Fibroblast of skin of abdomen (primary cell): ENCODE results near the gene DNM3.

Source experiments
- DNase-seq: peaks from one replicate; pipeline ENCODE4 v3.0.0-alpha.2; 2013

The DNM3 gene

DNA sequence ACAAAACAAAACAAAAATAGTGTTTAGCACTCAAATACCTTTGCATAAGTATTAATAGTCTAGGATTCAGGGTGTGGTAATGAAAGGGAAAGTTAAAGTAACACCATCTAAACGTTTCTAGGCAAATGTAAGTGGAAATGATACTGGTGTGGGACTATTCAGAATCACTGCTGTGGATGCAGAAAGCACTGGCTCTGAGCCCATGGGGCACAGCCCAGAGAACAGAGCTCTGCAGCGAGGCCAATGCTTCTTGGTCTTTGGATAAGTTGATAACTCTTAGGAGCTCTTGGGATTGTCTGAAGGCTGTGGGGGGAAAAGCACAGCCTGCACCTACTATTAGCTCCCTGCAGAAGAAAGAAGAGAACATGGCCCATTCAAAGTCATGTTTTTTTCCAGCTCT is 21.4 kb upstream of the DNM3 start:
- DNase-seq: no peak

DNA sequence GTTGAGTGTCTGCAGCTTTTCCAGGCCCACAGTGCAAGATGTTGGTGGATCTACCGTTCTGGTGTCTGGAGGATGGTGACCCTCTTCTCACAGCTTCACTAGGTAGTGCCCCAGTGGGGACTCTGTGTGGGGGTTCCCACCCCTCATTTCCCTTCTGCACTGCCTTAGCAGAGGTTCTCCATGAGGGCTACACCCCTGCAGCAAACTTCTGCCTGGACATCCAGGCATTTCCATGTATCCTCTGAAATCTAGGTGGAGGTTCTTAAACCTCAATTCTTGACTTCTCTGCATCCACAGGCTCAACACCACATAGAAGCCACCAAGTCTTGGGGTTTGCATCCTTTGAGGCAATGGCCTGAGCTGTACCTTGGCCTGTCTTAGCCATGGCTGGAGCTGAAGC is 14.3 kb upstream of the DNM3 start:
- no peak for DNase-seq

DNA sequence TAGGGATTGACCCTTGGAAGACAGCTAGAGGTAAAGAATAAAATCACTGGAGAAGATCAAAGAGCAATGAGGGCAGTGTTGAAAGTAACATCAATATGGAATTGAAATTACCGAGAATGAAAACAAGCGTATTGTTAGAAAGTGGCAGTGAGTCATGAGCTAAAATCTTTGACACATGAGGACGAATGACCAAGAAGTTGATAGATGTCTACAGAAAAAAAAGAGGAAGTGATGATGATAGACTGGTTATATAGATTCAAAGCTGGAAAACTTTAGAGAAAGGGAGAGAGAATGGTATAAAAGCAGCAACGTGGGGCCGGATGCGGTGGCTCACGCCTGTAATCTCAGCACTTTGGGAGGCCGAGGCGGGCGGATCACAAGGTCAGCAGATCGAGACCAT is 12.5 kb upstream of the DNM3 start:
- DNase-seq: no peak

DNA sequence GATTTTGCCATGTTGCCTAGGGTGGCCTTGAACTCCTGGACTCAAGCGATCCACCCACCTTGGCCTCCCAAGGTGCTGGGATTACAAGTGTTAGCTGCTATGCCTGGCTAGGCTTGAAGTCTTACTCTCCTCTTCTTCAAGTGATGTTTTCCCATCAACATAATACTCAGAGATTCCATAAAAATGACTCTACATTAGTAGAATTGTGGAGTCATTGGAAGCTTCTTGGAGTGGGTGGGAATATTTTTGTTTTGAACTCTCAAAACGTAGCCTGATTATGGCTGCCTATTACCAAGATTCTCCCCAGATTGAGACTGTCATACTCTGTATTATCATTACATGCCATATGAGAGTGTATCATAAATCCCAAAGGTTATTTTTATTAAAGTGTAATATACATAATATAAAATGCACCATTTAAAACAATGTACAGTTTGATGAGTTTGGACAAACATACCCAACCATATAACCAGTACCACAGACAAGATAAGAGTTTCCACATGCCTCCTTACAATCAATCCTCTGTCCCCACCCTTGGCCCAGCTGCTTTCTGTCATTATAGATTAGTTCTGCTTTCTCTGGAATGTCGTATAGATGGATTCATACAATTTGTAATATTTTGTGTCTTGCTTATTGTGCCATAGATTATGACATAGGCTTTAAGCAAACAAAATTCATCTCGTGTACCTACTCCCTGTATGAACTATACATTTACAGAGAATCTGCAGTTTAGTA is 8.0 kb upstream of the DNM3 start:
- peak; percentile 23 for DNase-seq

DNA sequence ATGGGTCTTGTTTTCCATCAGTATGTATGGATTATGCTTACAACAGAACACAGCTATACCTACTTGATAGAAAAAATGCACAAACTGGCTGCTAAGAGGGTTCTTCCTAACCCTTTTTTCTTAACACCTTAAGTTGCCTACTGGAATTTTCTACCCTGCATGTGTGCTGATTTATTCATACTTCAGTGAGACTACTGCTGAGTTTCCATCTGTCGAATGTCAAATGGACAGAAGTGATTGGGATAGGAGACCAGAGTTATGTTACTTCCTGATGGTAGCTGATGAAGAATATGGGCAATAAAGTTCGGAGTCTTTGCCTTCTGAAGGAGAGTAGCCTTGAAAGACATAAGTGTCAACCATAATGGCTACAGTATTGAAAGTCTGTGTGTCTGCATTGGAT is 6.5 kb upstream of the DNM3 start:
- DNase-seq: no peak

DNA sequence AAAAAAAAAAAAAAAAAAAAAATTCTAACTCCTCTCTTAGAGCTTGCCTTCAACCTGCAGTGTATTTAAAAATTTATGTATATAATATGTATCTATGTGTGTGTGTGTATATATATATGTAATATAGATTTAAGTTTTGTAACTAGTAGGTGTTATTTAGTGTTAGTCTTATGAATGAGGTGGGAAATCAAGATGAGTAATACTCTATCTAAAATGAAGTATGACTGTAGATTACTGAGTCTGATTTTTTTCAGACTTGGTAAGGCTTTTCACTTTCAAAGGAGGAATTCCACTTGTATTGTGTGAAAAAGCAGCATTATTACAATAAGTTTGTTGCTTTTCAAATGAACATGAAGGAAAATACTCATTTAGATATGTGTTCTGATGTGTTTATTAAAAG is 5.4 kb upstream of the DNM3 start:
- DNase-seq: no peak

DNA sequence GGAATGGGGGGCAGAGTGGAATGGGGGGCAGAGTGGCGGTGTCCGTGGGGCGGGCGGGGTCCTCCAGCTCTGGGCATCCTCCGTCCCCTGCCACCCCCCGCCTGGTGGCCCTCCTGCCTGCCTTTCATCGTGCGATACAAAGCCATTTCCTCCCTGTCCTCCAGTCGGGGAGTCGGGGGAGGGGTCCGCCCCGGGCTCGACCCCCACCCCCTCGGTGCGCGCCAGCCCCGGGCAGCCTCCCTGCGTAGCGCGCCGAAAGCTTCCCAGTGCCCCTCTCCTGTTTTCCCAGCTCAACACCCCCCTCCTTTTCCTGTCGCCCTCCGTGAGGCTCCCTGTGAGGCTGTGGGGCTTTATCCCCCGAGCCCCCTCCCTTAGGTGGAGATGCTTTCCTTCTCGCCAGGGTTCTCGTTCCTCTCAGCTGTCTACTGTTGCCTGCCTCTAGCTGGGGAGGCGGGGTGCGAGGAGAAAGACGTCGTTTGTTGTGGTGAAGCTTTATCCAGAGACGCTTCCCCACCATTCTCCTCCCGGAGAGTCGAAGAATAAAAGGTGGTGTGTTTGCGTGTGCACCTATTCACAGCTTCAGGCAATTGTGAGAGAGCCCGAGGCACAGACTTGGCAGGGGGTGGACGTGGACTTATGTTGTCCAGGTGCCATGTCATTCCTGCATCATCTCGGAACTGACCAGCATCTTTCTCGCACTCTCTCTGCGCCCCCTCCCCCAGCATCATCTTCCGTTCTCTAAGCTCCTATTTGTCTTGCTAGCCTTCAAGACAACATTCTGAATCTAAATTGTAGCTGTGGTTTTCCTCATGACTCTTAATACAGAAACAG is 848 bp downstream of the DNM3 start:
- peak; percentile 2 for DNase-seq

DNA sequence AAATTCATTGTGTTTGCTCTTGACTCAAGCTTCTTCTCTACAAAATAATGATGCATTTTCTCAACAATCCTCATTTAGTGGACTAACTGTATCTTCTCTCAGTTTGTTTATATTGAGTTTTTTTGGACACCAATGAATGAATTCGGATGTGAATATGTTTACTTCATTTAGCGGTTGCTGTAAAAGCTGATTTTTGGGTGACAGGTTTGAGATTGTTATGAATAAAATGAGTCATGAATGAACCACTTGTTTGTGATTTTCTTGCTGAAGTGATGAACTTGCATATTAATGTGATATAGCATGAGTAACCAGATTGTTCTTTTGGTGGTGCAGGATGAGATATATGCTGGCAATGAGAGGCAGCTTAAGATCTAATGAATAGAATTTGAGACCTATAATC is 3.1 kb downstream of the DNM3 start:
- DNase-seq: no peak

DNA sequence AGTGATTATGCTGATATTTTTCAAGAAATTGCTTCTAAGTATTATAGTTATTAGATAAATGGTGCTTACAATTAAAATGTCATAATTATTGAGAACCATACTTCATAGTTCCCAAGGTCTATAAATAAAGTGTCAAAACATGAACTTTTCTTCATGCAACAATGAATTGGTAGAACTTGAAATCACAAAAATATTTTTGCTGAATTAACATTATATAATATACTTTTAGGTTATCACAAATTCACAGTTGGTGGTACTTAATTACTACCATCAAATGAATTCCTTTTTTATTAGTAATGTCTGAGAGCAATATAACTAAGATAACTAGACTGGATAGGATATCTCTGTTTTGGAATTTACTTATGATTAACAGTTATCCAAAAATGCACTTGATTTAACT is 4.7 kb downstream of the DNM3 start:
- DNase-seq: no peak

DNA sequence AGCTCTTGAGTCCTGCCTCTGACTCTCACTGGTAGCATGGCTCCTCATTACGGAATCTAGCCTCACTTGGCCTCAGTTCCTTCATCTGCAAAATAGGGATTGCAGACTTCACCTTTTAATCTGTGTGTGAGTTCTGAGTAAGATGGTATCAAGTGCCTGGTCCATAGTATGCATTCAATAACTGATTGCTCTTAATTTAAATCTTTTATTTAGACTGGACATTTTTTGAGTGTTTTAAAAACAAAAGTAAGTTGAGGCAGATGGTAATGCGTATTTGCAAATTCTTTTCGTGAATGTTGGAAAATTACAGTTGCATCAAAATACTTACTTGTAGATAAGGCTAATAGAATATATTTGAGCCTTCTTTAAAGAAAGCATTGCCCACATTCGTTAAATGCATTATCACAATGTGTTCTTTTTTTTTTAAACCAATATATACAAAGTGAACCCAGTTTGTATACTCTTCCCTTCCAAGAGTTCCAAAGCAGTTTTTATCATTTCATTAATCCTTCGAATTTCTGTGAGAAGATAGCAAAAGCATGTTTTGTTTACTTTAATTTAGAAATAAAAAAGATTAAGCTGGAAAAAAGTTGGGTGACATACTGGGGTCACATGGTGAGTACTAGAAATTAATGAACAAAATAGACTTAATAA is 8.1 kb downstream of the DNM3 start:
- no peak for DNase-seq

DNA sequence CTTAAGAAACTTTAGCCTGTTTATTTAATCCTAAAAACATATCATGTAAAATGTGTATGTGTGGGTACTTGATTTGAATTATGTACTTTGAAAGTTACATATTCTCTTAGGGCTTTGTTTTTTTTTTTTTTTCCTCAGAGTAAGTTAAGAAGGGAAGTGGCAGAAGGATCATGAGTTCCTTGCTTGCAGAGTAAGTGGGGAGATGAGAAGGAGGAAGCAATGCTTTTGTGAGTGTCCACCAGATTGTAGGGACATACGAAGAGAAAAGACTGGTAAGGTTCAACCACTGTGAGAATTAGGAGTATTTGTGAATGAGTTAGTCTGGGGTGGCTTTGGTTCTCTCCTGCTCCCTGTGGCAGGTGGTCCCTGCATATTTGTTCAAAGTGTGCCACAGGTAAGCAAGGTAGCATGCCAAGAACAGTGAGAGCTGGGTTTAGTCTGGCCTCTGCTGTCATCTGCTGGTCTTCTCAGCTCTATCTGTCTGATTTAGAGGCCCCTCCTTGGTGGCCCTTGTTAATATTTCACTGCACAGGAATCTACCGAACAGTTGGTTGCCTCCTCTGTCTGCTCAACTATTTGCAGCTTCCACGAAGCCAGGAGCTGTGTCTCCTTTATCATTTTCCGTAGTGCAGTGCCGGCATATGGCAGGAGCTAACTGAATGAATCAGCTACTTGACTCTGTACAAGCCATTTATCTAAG is 9.5 kb downstream of the DNM3 start:
- DNase-seq: no peak

DNA sequence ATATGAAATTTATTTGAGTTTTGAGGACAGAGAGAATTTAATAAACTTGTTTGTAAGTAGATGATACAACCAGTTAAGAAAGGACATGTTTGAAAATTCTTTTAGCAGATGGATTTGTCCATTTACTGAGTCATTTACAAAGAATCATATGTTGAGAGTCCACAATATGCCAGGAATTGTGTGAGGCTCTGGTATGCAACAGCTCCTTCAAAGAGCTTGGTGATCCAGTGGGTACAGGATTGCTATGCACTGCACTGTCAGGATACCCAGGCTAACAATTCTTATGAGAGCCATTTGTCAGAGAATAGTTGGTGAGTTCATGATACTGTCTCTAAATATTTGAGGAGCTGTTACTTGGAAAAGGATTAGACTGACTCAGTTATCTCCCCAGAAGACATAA is 11.0 kb downstream of the DNM3 start:
- peak; percentile 73 for DNase-seq

DNA sequence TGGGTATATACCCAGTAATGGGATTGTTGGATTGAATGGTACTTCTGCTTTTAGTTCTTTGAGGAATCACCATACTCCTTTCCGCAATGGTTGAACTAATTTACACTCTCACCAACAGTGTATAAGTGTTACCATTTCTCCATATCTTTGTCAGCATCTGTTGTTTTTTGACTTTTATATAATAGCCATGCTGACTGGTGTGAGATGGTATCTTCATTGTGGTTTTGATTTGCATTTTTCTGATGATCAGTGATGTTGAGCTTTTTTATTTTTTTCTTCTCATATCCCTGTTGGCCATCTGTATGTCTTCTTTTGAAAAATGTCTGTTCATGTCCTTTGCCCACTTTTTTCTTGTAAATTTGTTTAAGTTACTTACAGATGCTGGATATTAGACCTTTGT is 14.1 kb downstream of the DNM3 start:
- DNase-seq: no peak

DNA sequence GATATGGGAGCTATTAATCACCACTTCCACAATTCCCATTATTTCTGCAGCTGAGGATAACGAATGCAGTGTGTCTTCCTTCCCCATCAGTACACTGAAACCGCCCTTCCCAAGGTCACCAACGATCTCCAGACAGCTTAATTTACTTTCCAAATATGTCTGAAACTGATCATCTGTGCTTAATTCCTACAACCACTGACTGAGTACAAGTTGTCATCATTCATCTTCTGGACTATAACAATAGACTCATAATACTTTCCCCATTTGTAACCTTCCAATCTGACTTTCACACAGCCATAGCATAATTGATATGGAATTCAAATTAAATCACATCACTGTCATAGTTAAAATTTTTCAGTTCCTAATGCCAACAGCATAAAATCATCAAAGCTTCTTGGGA is 17.4 kb downstream of the DNM3 start:
- peak; percentile 57 for DNase-seq

DNA sequence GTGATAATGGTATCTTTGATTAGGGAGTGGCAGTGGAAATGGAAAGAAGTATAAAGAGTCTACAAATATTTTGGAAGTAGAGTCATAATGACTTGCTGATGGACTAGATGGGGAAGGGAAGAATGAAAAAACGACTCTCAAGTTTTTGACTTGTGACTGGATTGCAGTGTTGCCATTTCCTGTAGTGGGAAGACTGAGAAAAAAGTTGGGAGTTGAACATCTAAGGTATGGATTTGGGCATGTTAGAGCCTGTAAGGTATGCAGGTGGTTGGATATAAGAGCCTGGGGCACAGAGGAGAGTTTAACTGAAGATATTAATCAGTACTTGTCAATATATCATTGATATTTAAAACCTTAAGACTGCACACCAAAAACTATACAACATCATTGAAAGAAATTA is 19.4 kb downstream of the DNM3 start:
- no peak for DNase-seq

DNA sequence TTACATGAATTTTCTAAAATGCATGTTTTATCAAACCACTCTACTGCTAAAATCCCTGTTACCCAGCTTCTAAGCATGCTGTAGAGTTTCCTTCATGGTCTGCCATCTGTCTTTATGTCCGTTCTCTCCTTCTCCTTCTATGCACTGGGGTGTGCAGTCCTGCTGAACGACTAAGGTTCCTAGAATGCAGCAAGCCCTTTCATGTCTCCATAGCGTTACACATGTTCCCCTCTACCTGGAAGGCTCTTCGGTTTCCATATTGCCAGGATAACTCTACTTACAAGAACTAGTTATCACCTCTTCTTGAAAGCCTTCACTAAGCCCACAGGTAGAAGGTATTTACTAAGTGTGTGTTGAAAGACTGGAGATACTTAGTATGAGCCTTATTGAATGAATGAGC is 22.2 kb downstream of the DNM3 start:
- DNase-seq: no peak

DNA sequence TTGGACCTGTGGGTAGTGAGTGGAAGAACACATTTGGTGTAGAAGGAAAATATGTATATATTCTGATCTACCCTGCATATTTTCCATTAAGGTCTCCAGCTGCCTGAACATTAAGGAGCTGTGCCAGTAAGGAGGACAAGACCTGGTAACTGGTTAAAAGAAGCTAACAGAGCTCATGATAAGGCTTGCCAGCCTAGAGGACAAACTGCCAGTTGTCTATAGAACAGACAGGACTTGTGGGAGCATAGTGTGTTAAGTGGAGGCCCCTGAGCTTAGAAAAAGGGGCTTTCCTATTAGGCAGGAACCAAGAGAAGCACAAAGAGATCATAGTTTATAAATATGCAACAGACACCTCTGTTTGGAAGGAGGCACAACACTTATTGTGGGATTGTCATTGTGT is 23.0 kb downstream of the DNM3 start:
- no peak for DNase-seq

DNA sequence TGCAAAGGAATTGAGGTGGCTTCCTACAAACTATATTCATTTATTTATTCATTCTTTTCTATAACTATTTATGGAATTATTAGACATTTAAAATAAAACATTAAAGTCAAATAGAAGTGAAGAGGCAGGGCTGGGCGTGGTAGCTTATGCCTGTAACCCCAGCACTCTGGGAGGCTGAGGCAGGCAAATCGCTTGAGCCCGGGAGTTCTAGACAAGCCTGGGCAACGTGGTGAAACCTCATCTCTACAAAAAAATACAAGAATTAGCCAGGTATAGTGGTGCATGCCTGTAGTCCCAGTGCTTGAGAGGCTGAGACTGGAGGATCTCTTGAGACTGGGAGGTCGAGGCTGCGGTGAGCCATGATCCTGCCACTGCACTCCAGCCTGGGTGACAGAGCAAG is 23.8 kb downstream of the DNM3 start:
- no peak for DNase-seq

DNA sequence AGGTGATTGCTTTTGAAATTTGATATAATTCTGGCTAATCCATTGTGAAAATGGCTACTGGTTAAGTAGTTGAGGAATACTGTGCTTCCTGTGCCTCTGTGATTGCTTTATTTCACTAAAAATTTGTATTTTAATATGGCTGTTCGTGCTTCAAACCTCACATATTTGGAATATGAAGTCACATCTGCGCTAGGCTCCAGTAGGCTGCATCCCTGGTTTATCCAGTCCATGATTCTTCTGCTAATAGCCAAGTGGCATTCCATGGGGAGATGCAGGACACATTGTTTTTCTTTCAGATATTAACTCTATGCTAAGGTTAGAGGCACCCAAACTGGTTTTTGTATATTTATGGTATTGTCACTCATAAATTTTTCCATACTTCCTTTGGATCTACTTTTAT is 25.9 kb downstream of the DNM3 start:
- no peak for DNase-seq

DNA sequence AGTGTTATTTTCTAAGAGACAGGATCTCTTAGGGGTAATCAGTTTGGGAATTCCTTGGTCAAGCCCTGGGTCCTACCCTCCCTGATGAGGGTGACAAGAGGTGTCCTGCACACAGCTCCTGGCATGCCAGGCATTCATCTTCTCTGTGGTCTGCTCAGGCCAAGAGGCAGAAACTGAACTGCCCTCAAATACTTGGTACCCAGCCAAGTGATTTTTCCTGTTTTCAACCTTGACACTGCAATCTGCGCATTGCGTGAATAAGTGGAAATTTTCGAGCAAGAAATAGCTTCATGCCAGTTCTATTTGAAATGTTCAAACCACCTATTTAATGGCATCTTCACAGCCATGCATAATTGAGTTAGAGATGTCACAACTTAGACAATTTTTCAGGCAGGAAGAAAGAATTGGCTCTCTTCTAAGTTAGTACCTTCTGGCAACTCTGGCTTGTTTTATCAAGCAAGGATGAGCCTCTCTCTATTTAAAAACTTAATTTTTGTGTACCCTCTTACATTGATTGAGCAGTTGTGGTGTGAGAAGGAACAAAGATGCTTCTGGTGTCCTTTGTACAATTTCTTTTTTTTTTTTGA is 27.0 kb downstream of the DNM3 start:
- DNase-seq: no peak

DNA sequence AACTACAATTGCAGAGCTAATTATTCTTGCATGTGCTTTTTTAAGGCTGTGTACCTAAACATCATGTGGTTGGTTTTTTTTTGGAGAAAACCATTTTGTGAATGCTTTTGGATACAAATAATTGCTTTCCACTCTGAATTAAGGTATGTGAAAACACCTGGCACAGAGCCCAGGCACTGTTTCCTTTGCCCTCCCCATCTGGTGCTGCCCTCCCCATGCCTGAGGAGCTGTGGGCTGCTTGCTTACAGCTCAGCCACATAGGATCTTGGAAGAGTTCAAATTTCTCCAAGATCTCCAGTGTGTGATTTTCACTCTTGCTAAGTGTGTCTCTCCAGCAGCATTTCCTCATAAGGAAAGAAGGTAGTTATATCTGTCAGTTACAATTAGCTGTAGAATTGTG is 27.8 kb downstream of the DNM3 start:
- DNase-seq: no peak

DNA sequence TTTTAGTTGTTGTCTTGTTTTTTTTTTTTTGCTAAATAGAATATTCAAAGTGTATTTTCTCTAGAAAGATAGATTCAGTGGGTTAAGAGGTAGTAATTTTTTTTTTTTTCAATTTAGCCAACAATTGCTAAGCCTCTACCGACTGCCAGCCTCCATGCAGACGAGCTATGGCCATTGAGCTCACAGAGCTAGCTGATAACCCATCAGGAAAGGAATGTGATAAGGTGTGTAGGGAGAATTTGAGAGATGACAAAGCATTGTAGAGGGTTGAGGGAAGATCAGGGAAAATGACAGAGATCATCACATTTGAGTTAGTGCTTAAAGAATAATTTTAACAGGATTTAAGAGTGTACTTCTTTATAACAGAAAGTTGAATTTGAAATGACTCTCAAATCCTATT is 30.6 kb downstream of the DNM3 start:
- no peak for DNase-seq

DNA sequence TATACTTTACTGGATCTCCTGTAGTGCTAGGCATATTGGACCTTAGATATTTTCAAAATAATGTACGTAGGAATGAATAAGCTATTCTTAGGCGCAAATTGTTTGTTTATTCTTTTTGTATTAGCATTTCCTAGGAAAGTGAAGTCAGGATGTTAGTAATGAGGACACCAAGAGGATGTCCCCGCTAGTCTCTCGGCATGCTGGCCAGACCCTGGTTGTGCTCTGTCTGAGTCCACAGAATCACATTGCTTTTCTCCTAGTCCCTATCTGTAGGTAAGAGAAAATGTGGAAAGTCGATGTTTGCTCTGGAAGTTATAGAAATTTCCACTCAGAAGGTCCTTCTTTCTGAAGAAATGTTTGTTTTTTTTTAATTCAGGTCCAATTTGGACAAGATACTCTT is 31.1 kb downstream of the DNM3 start:
- no peak for DNase-seq
